Measurements from ENCODE around the gene BSN.

The BSN gene

DNA sequence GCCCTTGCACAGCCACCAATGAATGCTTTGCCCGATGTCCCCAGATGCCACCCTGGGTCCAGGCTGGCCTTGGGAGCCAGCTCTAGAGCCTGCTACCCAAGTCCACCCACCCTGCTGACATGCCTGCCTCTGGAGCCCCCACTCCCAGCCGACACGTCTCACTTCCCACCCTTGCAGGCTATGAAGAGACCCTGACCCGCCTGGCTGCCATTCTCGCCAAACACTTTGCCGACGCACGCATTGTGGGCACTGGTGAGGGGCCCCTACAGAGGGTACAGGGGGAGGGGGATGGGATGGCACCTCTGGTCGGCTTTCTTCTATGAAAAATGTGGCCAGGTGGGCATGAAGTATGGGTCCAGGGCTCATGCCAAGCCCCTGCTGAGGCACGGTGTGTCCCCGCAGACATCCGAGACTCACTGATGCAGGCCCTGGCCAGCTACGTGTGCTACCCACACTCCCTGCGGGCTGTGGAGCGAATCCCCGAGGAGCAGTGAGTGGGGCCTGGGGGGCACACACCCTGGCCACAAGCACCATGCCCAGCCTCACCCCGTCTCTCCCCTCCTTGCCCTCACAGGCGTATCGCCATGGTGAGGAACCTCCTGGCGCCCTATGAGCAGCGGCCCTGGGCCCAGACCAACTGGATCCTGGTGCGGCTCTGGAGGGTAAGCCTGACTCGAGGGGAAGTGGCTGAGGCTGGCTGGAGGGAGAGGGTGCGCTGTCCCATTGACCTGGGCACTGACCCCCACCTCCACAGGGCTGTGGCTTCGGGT, 159.2 kb downstream of the BSN start:
- DNase-seq (ENCODE audit: low read depth, low spot score), result no peak

DNA sequence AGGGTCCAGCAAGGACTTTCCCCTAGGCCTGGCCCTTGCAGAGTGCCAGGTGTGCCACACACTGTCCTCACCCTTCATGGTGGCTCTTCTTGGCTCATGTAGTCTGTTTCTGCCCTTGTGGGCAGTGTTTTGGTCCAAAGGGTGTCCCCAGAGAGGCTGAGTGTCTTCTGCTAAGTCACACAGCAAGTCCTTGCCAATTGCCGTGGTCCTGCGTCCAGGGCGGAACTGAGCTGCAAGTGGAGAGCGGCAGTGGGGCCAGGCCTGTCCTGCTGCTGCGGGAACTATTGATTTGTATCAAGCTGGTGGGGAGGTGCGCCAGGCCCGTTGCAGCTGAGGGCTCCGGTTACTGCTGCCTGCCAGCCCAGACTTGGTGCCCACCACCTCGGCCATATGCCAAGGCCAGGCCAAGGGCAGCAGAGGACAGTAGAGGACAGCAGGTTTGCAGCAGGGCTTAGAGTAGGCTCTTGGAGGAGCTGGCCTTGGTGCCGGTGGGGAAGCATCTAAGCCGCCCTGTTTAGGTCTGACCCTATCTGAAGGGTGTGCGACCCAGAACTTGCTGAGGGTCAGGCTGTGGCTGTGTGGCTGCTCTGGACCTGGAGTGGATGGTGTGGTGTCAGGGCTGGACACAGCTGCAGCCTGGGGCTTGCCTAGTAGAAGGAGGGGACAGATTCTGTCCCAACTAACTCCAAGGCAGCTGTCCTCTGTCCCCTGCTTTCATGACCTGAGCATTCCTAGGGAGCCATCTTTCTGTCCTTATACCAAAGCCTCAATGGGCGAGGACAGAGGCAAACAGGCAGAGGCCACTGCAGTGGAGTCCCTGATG, 160.7 kb downstream of the BSN start:
- DNase-seq (ENCODE audit: low read depth, low spot score), result no peak

DNA sequence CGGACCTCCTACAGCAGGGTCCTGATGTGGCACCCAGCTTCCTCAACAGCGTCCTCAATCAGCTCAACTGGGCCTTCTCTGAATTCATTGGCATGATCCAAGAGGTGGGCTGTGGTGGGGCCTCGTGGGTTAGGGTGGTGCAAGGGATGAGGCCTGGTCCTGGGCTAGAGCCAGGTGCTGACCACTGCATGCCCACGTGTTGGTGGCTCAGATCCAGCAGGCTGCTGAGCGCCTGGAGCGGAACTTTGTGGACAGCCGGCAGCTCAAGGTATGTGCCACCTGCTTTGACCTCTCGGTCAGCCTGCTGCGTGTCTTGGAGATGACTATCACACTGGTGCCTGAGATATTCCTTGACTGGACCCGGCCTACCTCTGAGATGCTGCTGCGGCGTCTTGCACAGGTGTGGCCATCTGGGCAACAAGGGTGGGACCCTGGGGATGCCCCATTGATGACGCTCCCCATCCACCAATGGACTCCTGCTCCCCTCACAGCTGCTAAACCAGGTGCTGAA, 161.4 kb downstream of the BSN start:
- DNase-seq (ENCODE audit: low read depth, low spot score), result no peak

DNA sequence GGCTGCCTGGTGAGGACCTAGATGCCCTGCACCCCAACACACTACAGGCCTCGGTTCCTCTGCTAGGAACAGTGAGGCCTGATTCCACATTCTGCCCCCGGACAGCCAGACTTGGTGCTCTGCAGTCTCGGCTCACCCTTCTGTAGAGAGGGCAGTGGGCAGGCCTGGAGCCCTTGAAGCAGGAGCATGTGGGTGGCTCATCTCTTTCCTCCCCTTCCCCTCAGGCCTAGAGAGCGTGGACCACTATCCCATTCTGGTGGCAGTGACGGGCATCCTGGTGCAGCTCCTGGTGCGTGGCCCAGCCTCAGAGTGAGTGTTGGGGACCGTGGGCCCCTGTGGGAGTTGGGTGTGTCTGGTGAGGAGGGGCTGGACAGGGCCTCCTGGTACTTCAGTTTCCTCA, 161.9 kb downstream of the BSN start:
- no peak for DNase-seq (ENCODE audit: low read depth, low spot score)

DNA sequence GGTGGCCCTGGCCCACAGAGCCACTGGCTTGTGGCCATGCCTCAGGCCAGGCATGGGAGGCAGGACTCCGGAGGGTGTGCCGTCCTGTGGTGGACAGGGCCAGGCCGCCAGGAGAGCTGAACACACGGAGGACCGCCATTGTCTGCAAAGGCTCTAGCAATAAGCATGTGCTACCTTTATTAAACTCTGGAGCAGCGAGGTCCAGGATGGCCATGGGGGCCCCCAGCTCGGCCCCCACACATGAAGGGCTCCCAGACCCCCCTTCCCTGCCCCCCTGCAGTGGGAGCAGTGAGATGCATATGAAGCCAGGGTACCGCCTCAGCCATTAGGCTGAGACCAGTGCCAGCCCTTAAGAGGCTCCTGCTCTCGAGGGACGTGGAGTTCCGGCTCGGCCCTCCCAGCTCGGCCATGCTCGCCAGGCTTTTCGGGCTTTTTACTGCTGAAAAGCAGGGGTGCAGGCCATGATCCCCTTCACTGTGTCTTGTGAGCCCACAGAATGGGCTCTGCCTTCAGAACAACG, 162.5 kb downstream of the BSN start:
- no peak for DNase-seq (ENCODE audit: low read depth, low spot score)

DNA sequence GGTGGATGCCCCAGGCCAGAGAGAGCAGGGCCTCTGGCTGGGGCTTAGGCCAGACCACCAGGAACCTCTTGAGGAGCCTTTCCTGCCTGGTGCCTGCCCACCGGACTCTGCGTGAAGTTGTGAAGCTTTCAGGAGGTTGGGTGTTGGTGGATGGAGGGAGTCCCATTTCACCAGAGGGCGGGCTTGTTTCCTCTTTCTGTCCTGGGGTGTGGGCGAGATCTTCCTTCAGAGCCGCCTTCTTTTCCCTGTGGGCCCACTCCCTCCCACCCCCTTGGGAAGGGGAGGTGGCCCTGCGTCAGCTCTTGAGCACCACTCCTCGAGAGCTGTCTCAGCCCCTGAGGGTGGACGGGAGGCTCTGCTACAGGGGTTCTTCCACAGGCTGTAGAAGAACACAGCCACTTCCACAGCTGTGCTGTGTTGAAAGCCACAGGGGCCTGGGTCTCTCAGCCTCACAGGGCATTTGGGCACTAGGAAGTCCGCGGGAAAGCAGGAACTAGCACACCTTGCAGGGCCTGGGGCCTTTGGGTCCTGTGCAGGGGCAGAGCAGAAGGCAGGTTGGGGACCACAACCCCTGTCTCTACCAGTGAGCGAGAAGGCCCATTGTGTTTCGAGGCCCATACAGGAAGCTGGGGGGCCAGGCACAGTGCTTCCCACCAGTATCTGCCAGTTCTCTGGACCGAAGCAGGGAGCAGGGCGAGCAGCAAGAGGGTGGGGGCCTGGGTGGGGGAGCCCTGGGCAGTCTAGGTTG, 163.1 kb downstream of the BSN start:
- no peak for DNase-seq (ENCODE audit: low read depth, low spot score)

DNA sequence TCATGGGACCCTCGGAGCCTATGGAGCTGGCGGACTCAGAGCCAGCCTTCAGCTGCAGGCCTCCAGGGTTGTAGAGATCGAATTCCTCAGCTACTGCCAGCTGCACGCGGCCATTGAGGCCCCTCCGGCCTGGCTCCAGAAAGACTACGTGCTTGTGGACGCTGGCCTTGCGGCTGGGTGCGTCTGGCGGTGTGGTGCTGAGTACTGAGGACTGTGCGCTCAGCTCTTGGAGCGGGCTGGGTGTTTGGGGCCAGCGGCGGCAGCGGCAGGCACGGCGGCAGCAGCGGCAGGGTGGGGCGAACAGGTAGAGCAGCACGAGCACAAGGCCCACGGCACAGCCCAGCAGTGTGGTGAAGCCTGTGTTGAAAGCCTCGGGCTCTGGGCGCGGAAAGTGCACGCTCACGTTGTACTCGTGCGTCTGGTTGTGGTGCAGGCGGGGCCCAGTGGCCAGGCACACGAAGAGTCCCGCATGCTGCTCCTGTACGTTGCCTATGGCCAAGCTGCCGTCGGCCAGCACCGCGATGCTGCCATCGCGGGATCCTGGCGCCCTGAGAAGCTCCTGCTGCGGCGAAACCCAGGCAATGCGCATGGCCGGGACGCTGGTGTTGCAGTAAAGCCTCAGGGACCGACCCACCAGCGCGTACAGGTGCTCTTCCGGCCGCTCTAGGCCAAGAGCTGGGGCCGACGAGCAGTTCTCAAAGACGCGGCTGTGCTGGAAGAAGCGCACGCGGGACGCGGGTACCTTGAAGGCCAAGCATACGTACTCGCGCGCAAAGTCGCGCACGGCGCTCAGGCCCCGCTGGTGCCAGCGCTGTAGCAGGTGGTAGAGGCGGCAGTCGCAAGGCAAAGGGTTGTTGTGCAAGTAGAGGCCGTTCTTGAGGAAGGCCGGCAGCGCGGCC, 163.9 kb downstream of the BSN start:
- no peak for DNase-seq (ENCODE audit: low read depth, low spot score)

DNA sequence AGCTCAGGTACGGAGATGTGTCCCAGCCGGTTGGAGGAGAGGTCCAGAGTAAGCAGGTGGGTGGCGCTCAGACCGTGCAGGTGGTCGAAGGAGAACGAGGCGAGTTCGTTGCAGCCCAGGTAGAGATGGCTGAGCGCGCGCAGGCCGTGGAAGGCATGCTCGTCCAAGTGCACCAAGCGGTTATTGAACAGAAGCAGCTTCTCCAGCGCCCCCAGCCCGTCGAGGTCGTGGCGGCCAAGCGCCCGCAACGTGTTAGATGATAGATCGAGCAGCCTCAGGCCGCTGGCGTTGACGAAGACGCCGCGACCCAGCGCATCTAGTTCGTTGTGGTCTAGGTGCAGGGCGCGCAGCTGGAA, 164.6 kb downstream of the BSN start:
- DNase-seq (ENCODE audit: low read depth, low spot score), result no peak

DNA sequence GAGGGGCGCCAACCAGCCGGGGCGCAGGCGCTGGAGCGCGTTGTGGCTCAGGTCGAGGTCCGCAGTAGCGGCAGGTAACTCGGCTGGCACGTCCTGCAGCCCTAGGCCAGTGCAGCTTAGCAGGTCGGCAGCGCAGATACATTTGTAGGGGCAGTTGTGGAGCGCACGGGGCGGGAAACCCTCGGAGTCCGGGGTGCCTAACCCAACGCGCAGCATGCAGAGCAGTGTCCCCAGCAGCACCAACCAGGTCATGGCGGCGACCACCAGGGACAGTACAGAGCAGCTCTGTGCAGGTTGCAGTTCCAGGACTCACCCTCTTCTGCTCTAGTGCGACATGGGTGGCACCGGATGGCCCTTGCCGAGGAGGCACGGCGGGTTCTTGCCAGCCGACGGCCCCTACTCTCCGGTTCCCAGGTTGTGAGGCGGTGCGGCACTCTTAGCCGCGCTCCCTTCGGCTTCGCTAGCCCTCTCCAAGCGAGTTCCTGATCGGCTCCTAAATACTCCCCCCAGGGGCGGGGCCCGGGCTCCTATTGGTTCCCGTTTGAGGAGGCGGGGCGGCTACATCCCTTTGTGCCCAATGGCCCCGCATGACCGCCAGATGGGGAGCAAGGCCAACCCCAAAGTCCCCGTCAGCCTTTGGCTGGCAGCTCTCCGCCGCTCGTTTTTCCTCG, 165.1 kb downstream of the BSN start, which contains the start of gene AMIGO3:
TSS of gene AMIGO3 (minus strand) at position 471 of the 671 bp plus-strand sequence. CDS start at position 252, 219 bp downstream.
- peak; percentile 81 for DNase-seq (ENCODE audit: low read depth, low spot score)

Measured in activated naive CD8-positive, alpha-beta T cell treated with anti-CD3 and anti-CD28 coated beads, Interleukin-2, amount 50 U/mL, for 16 hours (primary cell).